HCT116 (cell line): ENCODE results near the gene MAP1LC3B2. TPM values are rescaled to one million over a fixed set of nuclear protein-coding genes. Genes with fewer than 3 reads are reported as not detected.

Experiments
- ATAC-seq: fragments of 200-7000 bp; cut with Tn5 transposase; 2 replicates; pipeline ENCODE4 v1.9.1; 2020; ENCODE audit warnings: mild to moderate bottlenecking, moderate library complexity
- BruUV-seq: library from RNA; stranded (reverse); fragments of 400-500 nt; replicated peaks from 2 replicates; lab custom pipeline; 2021; lab: Mats Ljungman, UMichigan
- CTCF ChIA-PET: fragments of 300-600 bp; sonication (Branson Sonifier 250); formaldehyde crosslinking; loops from one replicate; lab custom pipeline; 2021; ENCODE audit warnings: antibody characterized with exemption; lab: Charles Lee
- POLR2A ChIA-PET: fragments of 300-600, 350-600 bp; sonication (Branson Sonifier 250); formaldehyde crosslinking; loops from one replicate; lab custom pipeline; 2021; ENCODE audit warnings: antibody characterized with exemption; lab: Charles Lee
- RAD21 ChIA-PET, 2 experiments: fragments of 300-600 bp; sonication (Branson Sonifier 250); formaldehyde crosslinking; loops; one replicate each; lab custom pipeline; 2023; ENCODE audit warnings: low total read pairs in 2 of 2; ENCODE audit not compliant: uncharacterized antibody in 2 of 2, unreplicated experiment in 2 of 2, low non-redundant PET in 1 of 2; lab: Charles Lee
- DNase-seq: peaks from one replicate; pipeline ENCODE4 v3.0.0-alpha.2; 2010; ENCODE audit warnings: low read depth, low spot score
- H2AFZ ChIP-seq: fragments of 200-600 bp; shearing (Covaris generic), sonication (generic); 2 replicates; pipeline ENCODE4 v1.6.1; 2017; ENCODE audit warnings: low read depth, mixed run types, mixed read lengths, antibody characterized with exemption, low read length; ENCODE audit not compliant: poor library complexity, severe bottlenecking
- H3K27ac ChIP-seq: 2 replicates; pipeline ENCODE4 v1.5.1; 2012; ENCODE audit warnings: low read depth, low read length
- H3K27me3 ChIP-seq: fragments of 200-600 bp; sonication (generic); 2 replicates; pipeline ENCODE4 v1.6.1; 2016; ENCODE audit warnings: mixed run types, low read length, mixed read lengths; ENCODE audit not compliant: insufficient read depth
- H3K36me3 ChIP-seq, 2 experiments: fragments of 200-500 bp in 1 of 2; fragments of 200-600 bp in 1 of 2; sonication (Bioruptor generic) in 1 of 2; sonication (generic) in 1 of 2; 2 replicates each; pipeline versions ENCODE4 v1.5.1 to v1.6.1; 2014 to 2016; ENCODE audit warnings: low read length in 2 of 2, inconsistent platforms in 1 of 2, mixed read lengths in 1 of 2, mixed run types in 1 of 2; ENCODE audit not compliant: insufficient read depth in 2 of 2, control insufficient read depth in 1 of 2
- H3K4me1 ChIP-seq, 2 experiments: fragments of 200-600 bp in 1 of 2; sonication (generic) in 1 of 2; 2 replicates each; pipeline versions ENCODE4 v1.5.1 to v1.6.1; 2012 to 2017; ENCODE audit warnings: low read length in 2 of 2, inconsistent platforms in 1 of 2, mild to moderate bottlenecking in 1 of 2, mixed read lengths in 1 of 2, mixed run types in 1 of 2, moderate library complexity in 1 of 2; ENCODE audit not compliant: insufficient read depth in 2 of 2, control insufficient read depth in 1 of 2
- H3K4me2 ChIP-seq: fragments of 200-600 bp; sonication (generic); 2 replicates; pipeline ENCODE4 v1.6.1; 2017; ENCODE audit warnings: mixed run types, low read length, mixed read lengths
- H3K4me3 ChIP-seq, 2 experiments: fragments of 200-600 bp in 1 of 2; sonication (generic) in 1 of 2; replicated peaks in 1 of 2; 2 replicates each; pipeline ENCODE4 v1.5.1; 2011 to 2016; ENCODE audit warnings: low read length in 2 of 2, control low read depth in 1 of 2, low read depth in 1 of 2, mild to moderate bottlenecking in 1 of 2, mixed read lengths in 1 of 2, mixed run types in 1 of 2
- H3K79me2 ChIP-seq: fragments of 200-600 bp; sonication (generic); 2 replicates; pipeline ENCODE4 v1.6.1; 2017; ENCODE audit warnings: mild to moderate bottlenecking, mixed run types, low read length, moderate library complexity, mixed read lengths; ENCODE audit not compliant: insufficient read depth
- H3K9ac ChIP-seq: fragments of 200-600 bp; sonication (generic); 2 replicates; pipeline ENCODE4 v1.6.1; 2016; ENCODE audit warnings: low read length, mixed read lengths
- H3K9me2 ChIP-seq: fragments of 200-600 bp; sonication (generic), shearing (Covaris generic); 2 replicates; pipeline ENCODE4 v1.6.1; 2017; ENCODE audit warnings: mixed run types, mild to moderate bottlenecking, moderate library complexity; ENCODE audit not compliant: insufficient read depth
- H3K9me3 ChIP-seq, 2 experiments: fragments of 200-500 bp in 1 of 2; fragments of 200-600 bp in 1 of 2; sonication (Bioruptor generic) in 1 of 2; sonication (generic) in 1 of 2; 2 replicates each; pipeline ENCODE4 v1.6.1; 2014 to 2017; ENCODE audit warnings: low read length in 2 of 2, mixed read lengths in 2 of 2, inconsistent platforms in 1 of 2, low read depth in 1 of 2, mild to moderate bottlenecking in 1 of 2, mixed run types in 1 of 2, moderate library complexity in 1 of 2; ENCODE audit not compliant: control insufficient read depth in 1 of 2, insufficient read depth in 1 of 2
- H4K20me1 ChIP-seq: fragments of 200-600 bp; sonication (generic), shearing (Covaris generic); 2 replicates; pipeline ENCODE4 v1.6.1; 2017; ENCODE audit warnings: mixed run types, mild to moderate bottlenecking, moderate library complexity; ENCODE audit not compliant: insufficient read depth
- EZH2phosphoT487 ChIP-seq: fragments of 200-600 bp; IDR thresholded peaks from 2 replicates; pipeline ENCODE4 v1.6.1; 2018; ENCODE audit warnings: antibody characterized with exemption, borderline replicate concordance
- RAD21 ChIP-seq: IDR thresholded peaks from 2 replicates; pipeline ENCODE4 v1.6.1; 2012; ENCODE audit warnings: low read depth, mild to moderate bottlenecking
- SP1 ChIP-seq: IDR thresholded peaks from 2 replicates; pipeline ENCODE4 v1.6.1; 2012; ENCODE audit warnings: low read depth
- intact Hi-C: fragments of 100-400 bp; cut with micrococcal nuclease; formaldehyde crosslinking; loops from 2 replicates; pipeline ENCODE4 v1.10.0; 2022
- total RNA-seq: library from RNA; stranded (reverse); gene quantifications from one replicate; pipeline ENCODE4 v1.2.1, GENCODE V29; 2021; ENCODE audit not compliant: unreplicated experiment
- TF ChIP-seq, protein P1 (sequence below): IDR thresholded peaks from 2 replicates; pipeline ENCODE4 v1.6.1; 2012
- TF ChIP-seq, protein P2 (sequence below), 3 experiments: fragments of 200-600 bp in 1 of 3; sonication (generic) in 1 of 3; IDR thresholded peaks in 2 of 3; conservative IDR thresholded peaks in 1 of 3; 2 replicates each; pipeline ENCODE4 v1.5.1; 2012 to 2017; ENCODE audit warnings: low read depth in 2 of 3, low read length in 2 of 3, antibody characterized with exemption in 1 of 3, borderline replicate concordance in 1 of 3, control low read depth in 1 of 3, mild to moderate bottlenecking in 1 of 3, mixed read lengths in 1 of 3, mixed run types in 1 of 3, moderate library complexity in 1 of 3; ENCODE audit not compliant: insufficient read depth in 1 of 3

Gene MAP1LC3B2
- total RNA-seq, 1 experiment from 2014 or later: 4.7 TPM

DNA sequence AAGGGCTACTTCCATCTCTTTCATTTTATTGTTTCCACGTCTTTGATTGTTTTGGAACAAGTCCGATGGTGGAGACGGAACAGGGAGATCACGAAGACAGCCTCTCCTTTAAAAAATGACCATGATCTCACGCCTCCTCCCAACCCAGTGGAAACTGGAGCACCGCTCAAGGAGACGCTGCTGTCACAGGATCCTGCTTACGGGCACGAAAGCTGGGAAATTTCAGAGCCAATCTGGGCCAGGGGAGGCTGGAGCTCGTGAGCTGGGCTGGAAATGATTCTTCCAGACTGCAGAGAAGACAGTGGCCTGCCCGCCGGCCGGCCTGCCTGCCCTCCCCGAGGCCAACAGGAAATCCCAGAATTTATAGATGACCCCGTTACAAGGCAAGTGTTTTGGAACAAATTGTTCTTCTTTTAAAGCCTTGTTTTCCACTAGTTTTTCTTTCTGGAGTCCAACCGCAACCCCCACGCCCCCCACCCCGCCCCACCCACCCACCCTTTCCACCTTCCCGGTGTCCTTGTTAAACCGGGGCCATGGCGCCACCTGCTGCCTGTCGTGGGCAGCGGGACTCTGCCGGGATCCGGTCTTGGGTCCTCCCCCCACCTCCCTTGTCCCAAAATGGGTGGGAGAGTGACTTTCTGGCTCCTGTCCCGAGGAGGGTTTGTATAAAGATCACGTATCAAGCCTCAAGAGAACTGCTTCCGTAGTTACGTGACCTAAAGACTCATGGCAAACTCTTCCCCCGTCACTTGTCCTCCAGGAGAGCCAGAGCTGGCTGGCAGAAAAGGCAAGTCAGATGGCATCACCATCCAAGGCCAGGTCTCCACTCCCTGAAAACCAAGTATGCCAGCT, 40.3 kb downstream of the MAP1LC3B2 start:
- no peak overlapping the region for H3K4me3 ChIP-seq

More for the DNA sequence above, 40.3 kb downstream of the MAP1LC3B2 start:
- Histone ChIP-seq H2AFZ (peak overlapping the region; percentile 9), H3K4me1 (peaks cover 20 to 48% of the 10 kb centered on the region in 2 experiments), H3K79me2 (no peaks in the 10 kb centered on the region), H3K36me3 (no peaks in the 10 kb centered on the region), H3K27me3 (no peaks in the 10 kb centered on the region), H3K9me3 (no peaks in the 10 kb centered on the region), H3K4me2 (peak overlapping the region; percentile 44), H4K20me1 (no peaks in the 10 kb centered on the region), H3K27ac (peak overlapping the region; percentile 23; the same call in 1 of the 2 replicates), H3K9me2 (no peaks in the 10 kb centered on the region), H3K9ac (0 out of 2 replicates have a peak overlapping the region, but pooled peaks have one; percentile 7)
- ChIA-PET RAD21 (interaction anchor here in 1 of 2 experiments (0.5 kb wide), 1 partner anchor 93 kb away, joined by 4 read pairs; no protein-coding TSS in a partner anchor), POLR2A (no interaction called here), CTCF (interaction anchor here (0.8 to 3.5 kb wide), 4 partner anchors 10 to 458 kb away, joined by 3 to 12 read pairs (median 4); no protein-coding TSS in a partner anchor)
- no TSS peak for BruUV-seq
- peak; percentile 90 for ATAC-seq
- intact Hi-C loops: loop anchor here (2.0 to 10.0 kb wide), 4 partner anchors 323 to 601 kb away; partner anchors contain the start of gene MED13L
- TF ChIP-seq, protein P1, sequence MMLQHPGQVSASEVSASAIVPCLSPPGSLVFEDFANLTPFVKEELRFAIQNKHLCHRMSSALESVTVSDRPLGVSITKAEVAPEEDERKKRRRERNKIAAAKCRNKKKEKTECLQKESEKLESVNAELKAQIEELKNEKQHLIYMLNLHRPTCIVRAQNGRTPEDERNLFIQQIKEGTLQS: no peak
- TF ChIP-seq, protein P2, sequence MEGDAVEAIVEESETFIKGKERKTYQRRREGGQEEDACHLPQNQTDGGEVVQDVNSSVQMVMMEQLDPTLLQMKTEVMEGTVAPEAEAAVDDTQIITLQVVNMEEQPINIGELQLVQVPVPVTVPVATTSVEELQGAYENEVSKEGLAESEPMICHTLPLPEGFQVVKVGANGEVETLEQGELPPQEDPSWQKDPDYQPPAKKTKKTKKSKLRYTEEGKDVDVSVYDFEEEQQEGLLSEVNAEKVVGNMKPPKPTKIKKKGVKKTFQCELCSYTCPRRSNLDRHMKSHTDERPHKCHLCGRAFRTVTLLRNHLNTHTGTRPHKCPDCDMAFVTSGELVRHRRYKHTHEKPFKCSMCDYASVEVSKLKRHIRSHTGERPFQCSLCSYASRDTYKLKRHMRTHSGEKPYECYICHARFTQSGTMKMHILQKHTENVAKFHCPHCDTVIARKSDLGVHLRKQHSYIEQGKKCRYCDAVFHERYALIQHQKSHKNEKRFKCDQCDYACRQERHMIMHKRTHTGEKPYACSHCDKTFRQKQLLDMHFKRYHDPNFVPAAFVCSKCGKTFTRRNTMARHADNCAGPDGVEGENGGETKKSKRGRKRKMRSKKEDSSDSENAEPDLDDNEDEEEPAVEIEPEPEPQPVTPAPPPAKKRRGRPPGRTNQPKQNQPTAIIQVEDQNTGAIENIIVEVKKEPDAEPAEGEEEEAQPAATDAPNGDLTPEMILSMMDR (IDR thresholded peaks at IDR 0.05 in 2 of 3, conservative IDR thresholded peaks at IDR 0.05 in 1 of 3; ENCODE audit: borderline replicate concordance in 1 of 3, insufficient read depth in 1 of 3, low read depth in 2 of 3, low read length in 2 of 3): peak; percentile 30 to 75 (median 56); a peak in 4 of 6 replicates
- TF ChIP-seq EZH2phosphoT487 (no peak), SP1 (no peak), RAD21 (peak; percentile 72)
- peak; percentile 26 for DNase-seq
